H1 (cell line): ENCODE results near the gene SWI5. TPM values are rescaled to one million over a fixed set of nuclear protein-coding genes. Genes with fewer than 3 reads are reported as not detected.

Experiments used
- HDAC2 ChIP-seq, 2 experiments: fragments of 300-600 bp in 1 of 2; sonication (generic) in 1 of 2; IDR thresholded peaks; 2 replicates each; pipeline ENCODE4 v1.6.1; 2011 to 2012; ENCODE audit warnings: low read depth in 2 of 2, low read length in 2 of 2, mild to moderate bottlenecking in 2 of 2, moderate library complexity in 2 of 2, borderline replicate concordance in 1 of 2, inconsistent platforms in 1 of 2
- polyA plus RNA-seq, 7 experiments: library from polyadenylated mRNA; depleted of rRNA in 3 of 7; stranded (reverse) in 5 of 7; unstranded in 2 of 7; fragments of >200 nt in 5 of 7; fragments of 200-250 nt in 2 of 7; gene quantifications; 1 replicate in 5 of 7; 2 replicates in 1 of 7; 4 replicates in 1 of 7; pipeline versions ENCODE4 v1.2.1 to v1.2.3, GENCODE V29; 2011 to 2013; ENCODE audit warnings: missing spikeins in 2 of 7, mixed read lengths in 2 of 7
- total RNA-seq: library from RNA; stranded (reverse); fragmentation: NEBNext Ultra II Directional; extraction: Animal tissue kit (Norgen Biotek cat#: 25700); gene quantifications from 2 replicates; pipeline ENCODE4 v1.2.1, GENCODE V29; 2021

SWI5 gene
- total and polyA plus RNA-seq, 2 of the 8 experiments (the other 6 are each of a cell fraction or from before 2014, with no cell fraction given) = 29.0 to 59.5 TPM

DNA sequence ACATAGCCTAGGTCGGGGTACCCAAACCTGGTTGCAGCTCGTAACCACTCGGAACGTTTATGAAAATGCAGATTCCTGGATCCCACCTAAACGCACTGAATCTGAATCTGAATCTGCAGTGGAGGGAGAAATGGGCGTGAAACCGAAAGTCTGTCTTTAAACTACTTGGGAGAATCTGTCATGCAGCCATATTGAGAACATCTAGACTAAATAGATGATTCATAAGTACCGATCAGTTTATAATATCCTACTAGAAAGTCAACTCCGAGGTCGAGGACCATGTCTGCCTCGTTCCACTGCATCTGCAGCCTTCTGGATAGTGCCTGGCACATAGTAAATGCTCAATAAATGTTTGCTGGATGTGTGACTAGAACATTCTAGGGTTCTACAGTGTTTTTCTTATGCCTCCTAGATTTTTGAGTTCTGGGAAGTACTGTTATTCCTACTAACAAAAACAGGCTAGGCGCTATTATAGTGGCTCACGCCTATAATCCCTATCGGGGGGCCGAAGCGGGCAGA is 47.2 kb downstream of the SWI5 start (continued):
- TF ChIP-seq HDAC2 (IDR thresholded peaks at IDR 0.05; ENCODE audit: borderline replicate concordance in 1 of 2, low read depth in 2 of 2, low read length in 2 of 2) = no peak; a peak in 1 of 4 replicates
